H1 (cell line): ENCODE data around the gene ARHGAP32. TPM values are rescaled to one million over a fixed set of nuclear protein-coding genes. Genes with fewer than 3 reads are reported as not detected.

Source experiments
- JUND ChIP-seq: IDR thresholded peaks from 2 replicates; pipeline ENCODE4 v1.6.1; 2011; ENCODE audit warnings: mild to moderate bottlenecking, improper control_type of control experiment, low read length
- RFX5 ChIP-seq: IDR thresholded peaks from 2 replicates; pipeline ENCODE4 v1.6.1; 2011; ENCODE audit warnings: low read depth, low read length, improper control_type of control experiment, borderline replicate concordance
- SP2 ChIP-seq: IDR thresholded peaks from 2 replicates; pipeline ENCODE4 v1.6.1; 2012; ENCODE audit warnings: mild to moderate bottlenecking, low read length, inconsistent platforms
- TCF12 ChIP-seq: IDR thresholded peaks from 2 replicates; pipeline ENCODE4 v1.6.1; 2011; ENCODE audit warnings: low read depth, mild to moderate bottlenecking, low read length
- polyA plus RNA-seq, 7 experiments: library from polyadenylated mRNA; depleted of rRNA in 3 of 7; stranded (reverse) in 5 of 7; unstranded in 2 of 7; fragments of >200 nt in 5 of 7; fragments of 200-250 nt in 2 of 7; gene quantifications; 1 replicate in 5 of 7; 2 replicates in 1 of 7; 4 replicates in 1 of 7; pipeline versions ENCODE4 v1.2.1 to v1.2.3, GENCODE V29; 2011 to 2013; ENCODE audit warnings: missing spikeins in 2 of 7, mixed read lengths in 2 of 7
- total RNA-seq: library from RNA; stranded (reverse); fragmentation: NEBNext Ultra II Directional; extraction: Animal tissue kit (Norgen Biotek cat#: 25700); gene quantifications from 2 replicates; pipeline ENCODE4 v1.2.1, GENCODE V29; 2021

ARHGAP32 gene
- total and polyA plus RNA-seq, 2 of the 8 experiments (the other 6 are each of a cell fraction or from before 2014, with no cell fraction given), result 13.7 to 30.0 TPM

GRCh38 chr11:129192150-129192549 lies at the start of gene ARHGAP32 (continued):
- TF ChIP-seq JUND, result no peak
- TF ChIP-seq TCF12, result no peak
- no peak for TF ChIP-seq SP2
- TF ChIP-seq RFX5, result no peak
- TF ChIP-seq, all 59 proteins: peak for 0
